Fibroblast of lung (primary cell): ENCODE results near the gene GOLPH3L.
"Not testable (repeated sequence)": the region's sequence is repeated elsewhere in the genome, so short reads cannot be mapped to it uniquely, and the experiment has no call there.

ENCODE experiments used
- EZH2 ChIP-seq: IDR thresholded peaks from 2 replicates; pipeline ENCODE4 v1.5.1; 2012; ENCODE audit warnings: low read length, control low read depth, mild to moderate bottlenecking; ENCODE audit errors: missing control alignments
- TF ChIP-seq, protein P1 (sequence below), 2 donors: IDR thresholded peaks in 1 of 2; conservative IDR thresholded peaks in 1 of 2; 1 replicate in 1 of 2; 2 replicates in 1 of 2; pipeline ENCODE4 v1.5.1; 2011 to 2012; ENCODE audit warnings: low read length in 2 of 2, control low read depth in 1 of 2, inconsistent platforms in 1 of 2, low read depth in 1 of 2, mild to moderate bottlenecking in 1 of 2

- TF ChIP-seq EZH2, result not testable (repeated sequence)
- TF ChIP-seq, protein P1, sequence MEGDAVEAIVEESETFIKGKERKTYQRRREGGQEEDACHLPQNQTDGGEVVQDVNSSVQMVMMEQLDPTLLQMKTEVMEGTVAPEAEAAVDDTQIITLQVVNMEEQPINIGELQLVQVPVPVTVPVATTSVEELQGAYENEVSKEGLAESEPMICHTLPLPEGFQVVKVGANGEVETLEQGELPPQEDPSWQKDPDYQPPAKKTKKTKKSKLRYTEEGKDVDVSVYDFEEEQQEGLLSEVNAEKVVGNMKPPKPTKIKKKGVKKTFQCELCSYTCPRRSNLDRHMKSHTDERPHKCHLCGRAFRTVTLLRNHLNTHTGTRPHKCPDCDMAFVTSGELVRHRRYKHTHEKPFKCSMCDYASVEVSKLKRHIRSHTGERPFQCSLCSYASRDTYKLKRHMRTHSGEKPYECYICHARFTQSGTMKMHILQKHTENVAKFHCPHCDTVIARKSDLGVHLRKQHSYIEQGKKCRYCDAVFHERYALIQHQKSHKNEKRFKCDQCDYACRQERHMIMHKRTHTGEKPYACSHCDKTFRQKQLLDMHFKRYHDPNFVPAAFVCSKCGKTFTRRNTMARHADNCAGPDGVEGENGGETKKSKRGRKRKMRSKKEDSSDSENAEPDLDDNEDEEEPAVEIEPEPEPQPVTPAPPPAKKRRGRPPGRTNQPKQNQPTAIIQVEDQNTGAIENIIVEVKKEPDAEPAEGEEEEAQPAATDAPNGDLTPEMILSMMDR (conservative IDR thresholded peaks at IDR 0.05 in 1 of 2, IDR thresholded peaks at IDR 0.05 in 1 of 2; ENCODE audit: low read depth in 1 of 2, low read length in 2 of 2), result not testable (repeated sequence)
Observed at GRCh38 chr1:150624546-150624945, 72.4 kb downstream of the GOLPH3L start.
